Type B pancreatic cell (in vitro differentiated cells): ENCODE results near the gene WTIP. TPM values are rescaled to one million over a fixed set of nuclear protein-coding genes. Genes with fewer than 3 reads are reported as not detected.
A peak's percentile ranks its signal among the peaks of the same experiment; 100 is the strongest.
"Not testable (repeated sequence)": the region's sequence is repeated elsewhere in the genome, so short reads cannot be mapped to it uniquely, and the experiment has no call there.

Source experiments
- DNase-seq: peaks from one replicate; pipeline ENCODE4 v3.0.0; 2021; ENCODE audit warnings: mixed read lengths; ENCODE audit not compliant: unreplicated experiment; ENCODE audit errors: extremely low spot score
- H3K27ac Mint-ChIP-seq: 2 replicates; pipeline ENCODE4 v1.8.0; 2021; ENCODE audit warnings: mild to moderate bottlenecking, mixed read lengths
- H3K27me3 Mint-ChIP-seq: 2 replicates; pipeline ENCODE4 v1.8.0; 2021; ENCODE audit warnings: mixed read lengths
- H3K36me3 Mint-ChIP-seq: 2 replicates; pipeline ENCODE4 v1.8.0; 2021; ENCODE audit warnings: mixed read lengths
- H3K4me1 Mint-ChIP-seq: one replicate; pipeline ENCODE4 v1.8.0; 2021; ENCODE audit warnings: mixed read lengths; ENCODE audit not compliant: unreplicated experiment
- H3K4me3 Mint-ChIP-seq: 2 replicates; pipeline ENCODE4 v1.8.0; 2021; ENCODE audit warnings: mild to moderate bottlenecking, mixed read lengths
- H3K9me3 Mint-ChIP-seq: 2 replicates; pipeline ENCODE4 v1.8.0; 2021; ENCODE audit warnings: mixed read lengths
- CTCF ChIP-seq: fragments of 200-600 bp; sonication (generic); conservative IDR thresholded peaks from 2 replicates; pipeline ENCODE4 v1.5.0; 2021; ENCODE audit warnings: antibody characterized with exemption, mild to moderate bottlenecking
- total RNA-seq: library from RNA; stranded (reverse); gene quantifications from 2 replicates; pipeline ENCODE4 v1.2.1, GENCODE V29; 2021; ENCODE audit warnings: low replicate concordance

Gene WTIP
- total RNA-seq, 1 donor from 2014 or later: 23.9 TPM

DNA sequence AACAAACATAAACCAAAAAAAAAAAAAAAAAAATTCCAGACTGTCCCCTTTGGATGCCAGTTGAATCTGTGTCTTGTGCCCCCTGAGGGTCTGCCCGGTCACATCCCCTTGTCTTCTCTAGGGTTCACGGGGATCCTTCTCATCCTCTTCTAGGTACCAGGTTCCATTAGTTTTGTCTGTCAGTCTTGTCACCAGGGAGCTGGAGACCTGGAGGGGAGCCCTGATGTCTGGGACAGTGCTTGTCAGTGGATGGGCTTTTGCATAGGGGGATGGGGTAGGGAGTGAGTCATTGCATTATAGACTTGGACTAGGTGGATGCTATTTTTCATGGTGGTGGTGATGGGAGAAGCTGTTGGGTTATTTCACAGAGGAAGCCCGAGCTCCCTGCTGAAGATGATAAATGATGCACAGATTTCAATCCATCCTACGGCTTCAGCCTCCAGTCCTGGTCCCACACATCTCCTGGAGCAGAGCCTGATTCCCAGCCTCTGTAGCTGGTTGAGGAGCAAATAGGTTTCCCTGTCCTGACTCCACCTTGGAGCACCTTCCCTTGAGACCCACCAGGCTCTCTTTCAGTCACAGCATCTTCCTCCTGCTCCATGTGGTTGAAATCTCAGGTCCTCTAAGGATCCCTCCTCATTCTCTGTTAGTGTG is 26.0 kb downstream of the WTIP start:
- Mint-ChIP-seq H3K36me3 (no peaks in the 10 kb centered on the region), H3K27ac (no peak overlapping the region), H3K4me3 (no peak overlapping the region), H3K27me3 (peaks cover 7% of the 10 kb centered on the region), H3K4me1 (peaks cover 6% of the 10 kb centered on the region), H3K9me3 (no peaks in the 10 kb centered on the region)
- no peak for TF ChIP-seq CTCF
- DNase-seq: no peak

DNA sequence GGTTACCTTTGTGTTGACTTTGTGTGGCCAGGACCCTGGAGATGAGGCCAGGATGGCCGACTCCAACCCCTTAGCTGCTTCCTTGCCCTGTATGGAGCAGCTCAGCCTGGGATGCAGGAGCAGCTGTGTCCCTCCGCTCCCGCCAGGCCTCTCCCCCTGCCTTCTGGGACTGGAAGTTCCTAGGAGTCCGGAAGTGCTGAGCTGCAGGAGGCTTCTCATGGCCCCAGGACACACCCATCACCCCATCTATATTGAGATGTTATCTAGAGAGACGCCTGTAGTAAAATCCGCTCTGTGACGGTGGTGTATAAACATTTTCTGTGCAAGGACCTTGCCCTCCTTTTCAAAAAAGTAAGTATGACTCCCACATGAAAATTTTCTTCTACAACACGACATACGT is 27.0 kb downstream of the WTIP start:
- peaks cover 7% of the 10 kb centered on the region for H3K27me3 Mint-ChIP-seq
- H3K4me1 Mint-ChIP-seq: peaks cover 6% of the 10 kb centered on the region
- peak; percentile 60 for DNase-seq

DNA sequence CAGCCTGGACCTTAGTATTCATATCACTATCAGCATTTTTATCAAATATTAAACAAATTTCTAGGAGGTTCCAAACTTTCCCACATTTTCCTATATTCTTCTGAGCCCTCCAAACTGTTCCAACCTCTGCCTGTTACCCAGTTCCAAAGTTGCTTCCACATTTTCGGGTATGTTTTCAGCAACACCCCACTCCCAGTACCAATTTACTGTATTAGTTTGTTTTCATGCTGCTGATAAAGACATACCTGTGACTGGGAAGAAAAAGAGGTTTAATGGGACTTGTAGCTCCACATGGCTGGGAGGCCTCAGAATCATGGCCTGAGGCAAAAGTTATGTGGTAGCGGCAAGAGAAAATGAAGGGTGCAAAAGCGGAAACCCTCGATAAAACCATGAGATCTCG is 29.3 kb downstream of the WTIP start:
- DNase-seq, H3K4me1 Mint-ChIP-seq, H3K4me3 Mint-ChIP-seq, H3K27ac Mint-ChIP-seq, H3K9me3 Mint-ChIP-seq, H3K36me3 Mint-ChIP-seq: not testable (repeated sequence)
- peaks cover 12% of the 10 kb centered on the region for H3K27me3 Mint-ChIP-seq

More for the DNA sequence above, 27.0 kb downstream of the WTIP start:
- Mint-ChIP-seq H3K9me3 (no peaks in the 10 kb centered on the region), H3K4me3 (no peak overlapping the region), H3K27ac (no peak overlapping the region), H3K36me3 (no peaks in the 10 kb centered on the region)
- no peak for TF ChIP-seq CTCF

- Mint-ChIP-seq H3K27me3 (peaks cover 12% of the 10 kb centered on the region), H3K9me3 (no peaks in the 10 kb centered on the region), H3K4me3 (no peak overlapping the region), H3K27ac (no peak overlapping the region), H3K4me1 (no peaks in the 10 kb centered on the region), H3K36me3 (no peaks in the 10 kb centered on the region)
- TF ChIP-seq CTCF: no peak
- DNase-seq: no peak
Observed at GRCh38 chr19:34512254-34512822, 30.8 kb downstream of the WTIP start.

DNA sequence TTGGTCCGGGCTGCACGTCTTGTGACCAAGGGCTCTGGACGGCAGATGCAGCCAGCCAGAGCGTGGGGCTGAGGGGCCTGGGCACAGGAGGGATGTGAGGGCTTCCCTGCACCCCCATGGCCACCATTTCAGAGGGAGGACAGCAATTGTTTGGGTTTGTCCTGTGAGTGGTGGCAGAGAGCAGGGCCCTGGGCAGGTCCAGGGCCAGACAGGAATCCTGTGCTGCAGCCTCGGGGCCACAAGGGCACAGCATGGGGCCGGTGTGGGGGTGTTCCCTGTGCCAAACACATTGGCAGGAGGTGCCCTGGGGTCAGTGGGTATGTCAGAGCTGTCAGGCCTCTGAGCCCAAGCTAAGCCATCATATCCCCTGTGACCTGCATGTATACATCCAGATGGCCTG is 32.2 kb downstream of the WTIP start:
- DNase-seq: no peak
- no peak overlapping the region for H3K4me3 Mint-ChIP-seq
- H3K36me3 Mint-ChIP-seq: no peaks in the 10 kb centered on the region
- H3K27ac Mint-ChIP-seq: no peak overlapping the region
- peaks cover 12% of the 10 kb centered on the region for H3K27me3 Mint-ChIP-seq
- H3K4me1 Mint-ChIP-seq: no peaks in the 10 kb centered on the region
- TF ChIP-seq CTCF: no peak
- no peaks in the 10 kb centered on the region for H3K9me3 Mint-ChIP-seq

- H3K4me3 Mint-ChIP-seq: no peak overlapping the region
- H3K4me1 Mint-ChIP-seq: no peaks in the 10 kb centered on the region
- H3K9me3 Mint-ChIP-seq: no peaks in the 10 kb centered on the region
- H3K36me3 Mint-ChIP-seq: no peaks in the 10 kb centered on the region
- H3K27ac Mint-ChIP-seq: no peak overlapping the region
- H3K27me3 Mint-ChIP-seq: peaks cover 36% of the 10 kb centered on the region
- DNase-seq: no peak
- no peak for TF ChIP-seq CTCF
Observed at GRCh38 chr19:34519602-34520001, 38.0 kb downstream of the WTIP start.
